Lower leg skin (tissue), 4 donors: ENCODE data around the gene PDCD1. TPM values are rescaled to one million over a fixed set of nuclear protein-coding genes. Genes with fewer than 3 reads are reported as not detected.

ENCODE experiments used
- total RNA-seq, 4 donors: library from RNA; depleted of rRNA; stranded (reverse); fragments of >200 nt; gene quantifications; one replicate each; pipeline ENCODE4 v1.1.0, GENCODE V29; 2016

Gene PDCD1
- total RNA-seq, 4 donors from 2014 or later: 0.42 to 1.3 (median 0.86) TPM; not detected in 1

Other genes with a start within 250 kb of the PDCD1 start
- 10 to 100 TPM; 52.4 to 60.7 (median 58.3) TPM for gene THAP4, start 221.7 kb downstream of the PDCD1 start, total RNA-seq
- gene ATG4B, start 221.2 kb downstream of the PDCD1 start, total RNA-seq: 10 to 100 TPM; 48.4 to 86.2 (median 63.3) TPM
- 10 to 100 TPM in 3 of 4 donors, 1 to 10 TPM in 1; 6.6 to 16.2 (median 12.0) TPM for gene DTYMK, start 172.1 kb downstream of the PDCD1 start, total RNA-seq
- 10 to 100 TPM; 31.6 to 73.9 (median 35.7) TPM for gene ING5, start 156.9 kb downstream of the PDCD1 start, total RNA-seq
- 10 to 100 TPM; 34.8 to 65.1 (median 48.2) TPM for gene D2HGDH, start 124.3 kb downstream of the PDCD1 start, total RNA-seq
- gene GAL3ST2, start 82.1 kb downstream of the PDCD1 start, total RNA-seq: 1 to 10 TPM in 1 of 4 donors, under 1 TPM in 3; 0.34 to 4.7 (median 0.54) TPM
- gene NEU4, start 49.7 kb downstream of the PDCD1 start, total RNA-seq: under 1 TPM in 1 of 4 donors, not detected in 3; 0.15 TPM
- under 1 TPM in 2 of 4 donors, not detected in 2; 0.10 to 0.23 TPM for gene RTP5, start 10.8 kb upstream of the PDCD1 start, total RNA-seq